HG03045 (cell line): ENCODE measurements around the gene ZFYVE28.

ENCODE experiments used
- ATAC-seq: cut with Tn5 transposase; IDR thresholded peaks from one replicate; pipeline ENCODE4 v1.9.1; 2021; ENCODE audit warnings: mild to moderate bottlenecking, moderate library complexity; ENCODE audit not compliant: unreplicated experiment

The ZFYVE28 gene

DNA sequence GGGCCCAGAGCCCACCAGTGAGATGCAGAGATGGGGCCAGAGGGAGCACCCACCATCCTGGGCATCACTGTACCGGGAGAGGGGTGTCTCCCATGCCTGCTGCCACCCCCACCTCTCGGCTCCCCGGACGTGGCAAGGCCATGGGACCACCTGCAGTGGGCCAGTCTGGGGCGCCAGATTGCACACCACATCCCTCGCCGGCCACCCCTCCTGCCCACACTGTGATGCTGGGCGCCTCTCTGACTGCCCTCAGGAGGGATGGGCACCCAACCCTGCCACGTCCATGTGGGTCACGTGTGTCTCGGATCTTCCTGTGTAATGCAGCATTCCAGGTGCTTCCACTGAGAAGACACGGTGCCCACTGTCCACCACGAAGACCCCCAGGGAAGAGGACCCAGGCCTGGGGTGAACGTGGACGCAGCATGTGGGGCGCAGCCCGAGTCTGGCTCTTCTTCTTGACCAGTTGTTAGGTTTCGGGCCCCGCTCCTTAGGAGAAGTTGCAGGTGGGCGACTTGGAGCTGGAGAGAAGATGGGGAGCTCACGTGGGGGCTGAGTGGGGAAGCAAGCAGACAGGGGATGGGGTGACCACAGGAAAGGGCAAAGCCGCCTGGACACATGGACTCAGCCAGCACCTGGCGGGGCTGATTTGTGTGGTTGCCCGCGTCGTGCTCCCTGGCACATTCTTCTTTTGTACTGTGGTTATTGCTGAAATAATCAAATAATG lies 47.7 kb downstream of the ZFYVE28 start:
- no peak for ATAC-seq

DNA sequence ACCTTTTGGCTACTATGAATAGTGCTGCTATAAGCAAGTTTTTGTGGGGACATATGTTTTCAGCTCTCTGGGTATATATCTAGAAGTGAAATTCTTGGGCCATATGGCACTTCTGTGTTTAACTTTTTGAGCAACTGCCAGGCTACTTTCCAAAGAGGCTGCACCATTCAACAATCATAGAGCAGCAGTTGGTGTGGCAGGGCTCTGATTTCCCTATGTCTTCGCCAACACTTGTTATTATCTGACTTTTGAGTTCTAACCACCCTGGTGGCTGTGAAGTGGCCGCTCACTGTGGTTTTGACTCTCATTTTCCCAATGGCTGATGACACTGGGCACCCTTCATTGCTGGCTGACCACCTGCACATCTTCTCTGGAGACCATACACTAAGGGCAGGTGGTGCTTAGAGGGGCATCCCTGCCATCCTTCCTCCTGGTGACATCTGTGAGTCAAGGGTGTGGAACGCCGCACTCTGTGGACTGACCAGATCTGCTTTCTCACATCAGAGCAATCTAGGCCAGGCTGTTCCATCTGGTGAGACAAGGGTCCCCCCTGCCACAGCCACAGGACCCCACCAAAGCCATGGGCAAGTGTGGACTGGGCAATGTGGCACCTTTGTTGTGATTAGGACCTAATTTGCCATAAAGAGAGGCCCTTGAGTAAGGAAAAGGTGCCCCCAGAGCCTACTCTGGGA lies 49.6 kb downstream of the ZFYVE28 start:
- no peak for ATAC-seq

DNA sequence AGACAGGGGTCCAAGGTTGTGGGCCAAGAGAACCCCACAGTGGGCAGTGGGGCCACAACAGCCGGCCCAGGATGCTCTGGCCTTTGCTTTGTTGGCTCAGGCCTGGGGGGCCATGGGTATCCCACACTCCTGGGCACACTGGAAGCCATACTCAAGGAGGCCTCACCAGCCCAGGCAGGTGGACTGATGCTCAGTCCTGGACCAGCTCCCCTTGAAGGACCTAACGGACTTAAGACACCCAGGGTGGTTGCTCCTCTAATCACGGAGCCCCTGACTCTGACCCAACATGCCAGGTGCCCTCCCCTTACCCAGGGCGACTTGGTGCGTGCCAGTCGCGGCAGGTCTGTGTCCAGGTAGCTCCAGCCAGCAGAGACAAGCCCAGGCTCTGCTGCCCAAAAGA lies 50.8 kb downstream of the ZFYVE28 start:
- no peak for ATAC-seq

DNA sequence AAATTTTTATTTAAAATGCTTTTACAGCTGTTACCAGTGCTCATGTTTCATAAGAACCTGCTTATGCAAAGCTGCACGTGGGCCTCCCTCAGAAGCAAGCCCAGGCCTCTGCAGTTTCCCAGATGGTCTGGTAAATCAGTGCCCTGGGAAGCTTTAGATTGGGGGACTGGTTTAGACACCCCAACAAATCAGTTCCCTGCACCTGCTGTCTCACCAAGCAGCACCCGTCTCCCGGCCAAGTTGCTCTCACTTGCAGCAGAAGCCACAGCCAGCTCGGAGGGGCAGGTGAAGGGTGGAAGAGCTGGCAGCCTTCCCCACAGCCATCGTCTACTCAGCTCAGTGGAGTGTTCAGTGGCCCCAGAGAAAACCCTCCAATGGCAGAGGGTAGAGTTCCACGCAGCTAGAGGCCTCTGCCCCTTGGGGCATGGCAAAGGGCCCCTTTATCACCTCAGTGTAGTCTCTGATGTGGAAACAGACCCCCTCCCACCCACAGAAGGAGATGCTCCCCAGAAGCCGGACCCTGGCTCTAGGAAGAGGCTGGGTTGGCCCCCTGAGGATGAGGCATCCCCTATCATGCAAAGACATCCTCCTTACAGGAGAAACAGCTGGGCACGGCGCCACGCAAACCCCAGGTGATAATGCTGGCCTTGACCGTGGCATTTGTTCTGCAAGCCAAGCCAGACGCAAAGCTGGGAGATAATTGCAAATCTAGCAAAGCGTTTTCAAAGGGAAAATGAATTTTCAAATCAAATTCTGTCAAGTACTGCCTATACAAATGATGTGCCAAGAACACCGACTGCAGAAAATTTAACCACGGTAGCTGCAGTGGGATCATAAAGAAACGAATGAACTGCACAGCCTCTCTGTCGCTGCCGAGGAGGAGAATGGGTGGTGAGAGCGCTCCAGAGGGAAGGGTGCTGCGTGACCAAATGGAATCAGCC lies 51.9 kb downstream of the ZFYVE28 start:
- ATAC-seq: no peak

DNA sequence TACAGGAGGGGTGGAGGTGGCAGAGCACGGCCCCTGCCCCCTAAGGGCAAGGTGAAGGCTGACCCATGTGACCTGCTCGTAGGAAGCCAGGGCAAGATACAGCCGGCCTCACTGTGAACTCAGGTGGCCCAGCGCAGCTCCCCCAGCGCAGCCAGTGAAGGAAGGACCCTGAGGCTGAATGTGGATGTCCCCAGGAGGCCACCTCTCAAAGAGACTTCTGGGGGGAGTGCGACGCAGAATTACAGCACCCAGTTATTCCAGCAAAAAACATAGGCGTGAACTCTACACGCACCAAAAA lies 52.6 kb downstream of the ZFYVE28 start:
- no peak for ATAC-seq

DNA sequence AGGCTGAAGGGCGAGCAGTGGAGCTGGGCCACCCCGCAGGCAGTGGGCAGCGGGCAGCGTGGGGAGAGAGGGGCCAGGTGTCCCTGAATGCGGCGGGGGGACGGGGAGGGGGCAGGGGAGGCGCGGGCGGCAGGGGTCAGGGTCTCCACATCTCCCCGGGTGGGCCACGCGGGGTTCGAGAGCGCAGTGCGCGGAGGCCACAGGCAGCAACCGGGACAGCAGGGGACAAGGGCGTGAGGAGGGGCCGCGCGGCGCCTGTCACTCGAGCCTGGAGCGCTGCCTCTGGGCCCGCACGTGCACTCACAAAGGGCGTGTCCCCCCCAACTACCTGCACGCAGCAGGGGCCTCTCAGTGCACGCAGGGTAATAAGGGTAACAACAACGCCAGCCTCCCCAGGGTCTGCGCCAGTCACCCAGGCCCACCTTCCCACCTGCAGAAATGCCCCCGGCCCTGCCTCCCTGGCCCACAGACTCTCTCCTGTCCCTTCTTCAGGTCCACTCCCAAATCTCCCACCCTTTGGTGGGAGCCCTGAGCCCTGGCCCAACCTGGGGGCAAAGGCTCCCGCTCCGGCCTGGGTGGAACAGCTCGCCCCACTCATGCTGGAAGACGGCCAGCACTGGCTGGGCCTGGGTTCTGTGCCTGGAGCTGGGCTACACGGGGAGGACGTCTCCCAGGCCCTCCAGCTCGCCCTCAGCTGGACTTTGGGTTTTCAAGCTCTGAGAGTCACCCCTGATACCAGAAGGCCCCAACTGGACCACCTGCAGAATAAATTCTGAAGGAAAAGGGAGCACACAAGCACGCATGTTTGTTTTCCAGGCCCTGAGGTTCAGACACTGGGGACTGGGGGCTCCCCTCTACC lies 53.2 kb downstream of the ZFYVE28 start:
- no peak for ATAC-seq

DNA sequence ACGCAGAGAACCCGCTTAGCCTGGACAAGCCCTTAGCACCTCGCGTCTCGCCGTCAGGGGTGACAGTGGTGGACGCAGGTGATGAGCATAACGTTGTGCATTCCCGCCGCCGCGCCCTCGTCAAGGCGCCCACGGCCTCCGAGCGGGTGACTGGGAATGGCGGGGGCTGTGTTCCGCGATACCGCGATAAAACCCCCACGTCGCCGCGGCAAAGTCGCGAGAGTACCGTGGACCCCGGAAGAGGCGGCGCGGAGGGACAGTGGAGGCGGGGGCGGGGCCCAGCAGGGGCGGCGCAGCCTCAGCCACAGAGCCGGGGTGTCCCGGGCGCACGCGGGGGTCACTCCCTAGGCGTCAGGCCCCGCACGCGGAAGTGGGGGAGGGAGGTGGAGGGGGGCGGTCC lies 53.8 kb downstream of the ZFYVE28 start:
- ATAC-seq: no peak

DNA sequence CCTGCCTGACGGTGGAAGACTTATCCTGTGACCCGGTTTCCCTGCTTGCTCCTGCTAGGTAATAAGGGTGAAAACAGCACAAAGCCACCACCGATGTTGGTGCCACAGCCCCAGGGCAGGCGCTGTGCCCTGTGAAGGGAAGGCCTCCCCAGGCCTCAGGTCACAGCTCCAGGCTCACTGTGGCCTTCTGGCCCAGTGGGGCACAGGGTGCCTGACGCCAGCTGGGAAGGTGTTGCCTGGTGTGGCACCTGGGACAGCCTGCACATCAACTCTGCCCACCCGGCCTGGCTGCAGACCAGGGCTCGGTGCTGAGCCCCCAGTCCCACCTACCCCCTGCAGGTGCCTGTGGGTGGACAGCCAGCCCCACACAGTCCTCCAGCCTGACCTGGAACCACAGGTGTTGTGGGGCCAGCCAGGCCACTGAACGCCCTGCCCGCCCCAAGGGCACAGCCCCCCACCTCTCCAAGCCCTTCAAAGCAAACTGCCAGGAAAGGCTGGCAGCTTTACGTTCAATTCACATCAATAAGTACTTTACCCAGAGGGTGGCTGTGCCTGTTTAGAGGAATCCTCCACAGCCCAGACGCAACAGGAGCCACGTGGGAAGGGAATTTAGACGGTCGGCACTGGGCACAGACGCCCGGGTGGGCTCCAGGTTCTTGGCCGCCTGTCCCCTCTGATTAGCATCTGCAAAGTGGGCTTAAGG lies 54.3 kb downstream of the ZFYVE28 start:
- no peak for ATAC-seq

DNA sequence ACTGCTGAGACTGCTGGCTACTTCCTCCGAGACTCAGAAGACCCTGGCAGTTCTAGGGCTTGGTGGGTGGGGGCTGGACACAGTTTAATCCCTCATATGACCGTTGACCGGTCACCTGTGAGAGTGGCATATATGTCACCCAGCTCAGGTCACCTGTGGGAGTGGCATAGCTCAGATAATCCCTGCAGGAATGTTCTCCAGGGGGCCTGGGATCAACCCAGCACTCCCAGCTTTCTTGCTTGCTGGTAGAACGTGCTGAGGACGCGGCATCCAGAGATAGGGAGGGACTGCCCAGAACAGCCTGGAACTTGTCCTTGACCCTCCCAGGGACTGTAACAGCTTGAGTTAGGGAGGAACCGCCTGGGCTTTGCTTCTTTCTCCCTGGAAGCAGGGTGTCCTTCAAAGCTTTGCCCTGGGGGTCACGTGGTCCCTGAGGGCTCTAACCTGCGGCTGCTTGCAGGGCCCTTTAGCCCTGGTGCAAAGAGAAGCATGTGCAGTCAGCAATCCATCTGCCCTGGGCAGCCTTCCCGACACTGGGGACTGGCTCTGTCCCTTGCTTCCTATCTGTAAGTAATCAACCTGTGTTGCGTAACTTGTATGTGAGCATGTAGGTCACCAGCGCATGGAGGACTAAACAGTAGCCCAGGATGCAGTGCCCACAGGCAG lies 55.3 kb downstream of the ZFYVE28 start:
- no peak for ATAC-seq

DNA sequence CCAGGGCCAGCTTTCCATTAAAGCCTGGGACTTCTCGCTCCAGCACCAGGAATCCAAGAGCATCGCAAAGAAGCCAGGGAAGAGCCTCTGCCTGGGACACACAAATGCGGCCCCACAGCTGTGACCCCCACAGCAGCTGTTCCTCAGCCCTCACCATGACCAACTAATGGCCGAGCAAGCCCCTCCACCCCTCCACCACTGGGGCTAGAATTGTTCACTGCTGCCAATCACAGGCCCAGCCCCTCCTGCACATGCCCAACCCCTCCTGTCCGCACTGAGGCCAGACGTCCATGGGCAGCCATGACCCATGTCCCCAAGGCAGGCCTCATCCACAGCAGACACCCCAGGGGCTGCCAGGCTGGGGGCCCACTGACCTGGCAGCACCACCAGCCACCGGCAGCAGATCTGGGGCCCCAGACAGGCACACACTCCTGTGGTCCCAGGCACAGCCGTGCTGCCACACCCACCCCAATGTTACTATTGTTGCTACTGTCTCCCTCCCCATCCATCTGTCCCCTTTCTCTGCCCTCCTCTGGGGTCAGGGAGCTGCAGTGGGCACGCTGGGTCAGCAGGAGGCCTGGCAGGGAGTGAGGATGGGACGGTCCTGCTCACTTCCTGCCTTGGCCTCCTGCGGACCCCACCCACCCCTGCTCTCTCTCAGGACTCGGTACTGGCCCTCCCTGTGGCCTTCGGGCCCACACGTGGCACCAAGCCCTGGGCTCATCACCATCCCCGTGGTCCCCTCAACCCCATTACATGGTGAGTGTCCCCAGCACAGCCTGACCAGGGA lies 56.0 kb downstream of the ZFYVE28 start:
- no peak for ATAC-seq

DNA sequence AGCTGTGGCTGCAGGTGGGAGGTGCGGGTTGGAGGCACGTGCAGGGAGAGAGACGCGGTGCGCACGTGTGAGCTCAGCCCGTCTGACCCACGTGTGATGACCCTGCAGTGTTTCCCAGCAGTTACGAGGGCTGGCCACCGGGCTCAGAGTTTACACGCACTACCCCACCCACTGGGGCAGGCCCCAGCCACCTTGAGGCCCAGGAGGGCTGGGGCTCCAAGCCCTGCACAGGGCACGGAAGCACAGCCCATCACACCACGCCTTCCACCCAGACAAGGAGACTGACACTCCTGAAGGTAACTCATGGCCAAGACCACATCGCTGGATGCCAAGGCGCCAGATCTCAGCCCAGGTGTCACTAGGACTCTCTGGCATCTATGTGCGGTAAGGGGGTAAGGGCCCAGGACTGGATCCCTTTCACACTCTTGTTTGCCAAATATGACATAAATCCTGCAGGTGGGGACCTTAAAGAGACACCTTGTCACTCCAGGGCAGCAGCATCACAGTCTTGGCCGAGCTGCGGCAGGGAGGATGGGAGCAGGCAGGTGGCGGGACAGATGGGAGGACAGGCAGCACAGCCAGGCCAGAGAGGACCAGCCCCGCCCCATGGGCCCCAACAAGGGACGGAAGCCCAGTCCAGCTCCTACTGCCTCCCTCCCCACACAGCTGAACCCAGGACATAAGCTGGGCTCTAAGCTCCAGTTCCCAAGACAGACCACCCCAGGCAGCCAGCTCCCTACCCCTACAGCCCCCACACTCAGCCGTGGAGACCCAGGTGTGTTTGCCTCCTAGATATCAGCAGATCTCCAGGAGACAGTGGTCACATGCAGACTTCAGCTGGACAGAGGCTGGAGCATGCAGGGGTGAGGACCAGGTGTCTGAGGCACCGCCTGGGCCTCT lies 56.8 kb downstream of the ZFYVE28 start:
- ATAC-seq: no peak

DNA sequence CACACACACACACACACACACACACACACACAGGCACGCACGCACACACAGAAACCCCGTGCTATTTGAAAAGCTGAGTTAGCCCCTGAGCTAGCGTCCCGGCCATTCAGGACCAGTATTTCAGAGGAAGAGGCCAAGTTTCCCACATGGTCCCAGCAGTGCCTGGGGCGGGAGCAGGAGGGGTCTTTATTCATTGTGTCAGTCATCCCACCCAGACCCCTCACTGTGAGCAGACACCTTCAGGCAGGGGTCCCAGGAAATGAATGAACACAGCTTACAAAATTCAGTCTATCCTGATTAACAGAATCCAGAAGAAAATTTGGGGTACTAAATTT lies 58.1 kb downstream of the ZFYVE28 start:
- no peak for ATAC-seq

DNA sequence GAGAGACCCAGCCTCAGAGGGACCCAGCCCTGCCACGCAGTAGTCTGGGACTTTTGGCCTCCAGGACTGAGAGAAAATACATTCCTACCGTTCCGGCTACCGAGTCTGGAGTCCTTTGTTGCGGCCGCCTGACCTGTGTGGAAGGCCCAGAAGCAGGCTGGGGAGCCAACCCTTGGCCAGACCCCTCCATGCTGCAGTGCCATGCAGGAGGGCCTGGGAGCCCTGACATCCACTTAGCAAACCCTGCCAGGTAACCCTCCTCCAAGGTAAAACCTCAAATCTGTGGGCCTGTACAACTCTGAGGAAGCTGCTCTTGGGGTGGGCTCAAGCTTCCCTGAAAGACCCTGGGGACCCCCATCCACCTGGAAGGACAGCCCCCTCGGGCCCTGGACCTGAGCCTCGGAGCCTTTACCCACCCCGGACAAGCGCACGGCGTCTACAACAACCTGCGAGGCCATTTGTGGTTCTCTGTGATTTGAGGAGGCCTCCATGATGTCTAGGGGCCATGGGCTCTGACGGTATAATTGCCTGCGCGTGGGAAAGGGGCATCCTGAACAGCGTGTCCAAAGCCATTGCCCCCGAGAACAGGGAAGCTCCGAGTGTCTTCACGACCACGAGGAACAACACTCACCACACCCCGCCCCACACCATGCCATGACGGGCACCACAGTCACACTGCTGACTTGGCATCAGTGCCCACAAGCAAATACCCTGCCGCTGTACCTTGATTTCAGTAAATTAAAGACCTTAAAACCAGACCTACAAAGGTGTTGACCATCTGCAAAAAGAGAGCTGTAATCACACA lies 58.7 kb downstream of the ZFYVE28 start:
- no peak for ATAC-seq

DNA sequence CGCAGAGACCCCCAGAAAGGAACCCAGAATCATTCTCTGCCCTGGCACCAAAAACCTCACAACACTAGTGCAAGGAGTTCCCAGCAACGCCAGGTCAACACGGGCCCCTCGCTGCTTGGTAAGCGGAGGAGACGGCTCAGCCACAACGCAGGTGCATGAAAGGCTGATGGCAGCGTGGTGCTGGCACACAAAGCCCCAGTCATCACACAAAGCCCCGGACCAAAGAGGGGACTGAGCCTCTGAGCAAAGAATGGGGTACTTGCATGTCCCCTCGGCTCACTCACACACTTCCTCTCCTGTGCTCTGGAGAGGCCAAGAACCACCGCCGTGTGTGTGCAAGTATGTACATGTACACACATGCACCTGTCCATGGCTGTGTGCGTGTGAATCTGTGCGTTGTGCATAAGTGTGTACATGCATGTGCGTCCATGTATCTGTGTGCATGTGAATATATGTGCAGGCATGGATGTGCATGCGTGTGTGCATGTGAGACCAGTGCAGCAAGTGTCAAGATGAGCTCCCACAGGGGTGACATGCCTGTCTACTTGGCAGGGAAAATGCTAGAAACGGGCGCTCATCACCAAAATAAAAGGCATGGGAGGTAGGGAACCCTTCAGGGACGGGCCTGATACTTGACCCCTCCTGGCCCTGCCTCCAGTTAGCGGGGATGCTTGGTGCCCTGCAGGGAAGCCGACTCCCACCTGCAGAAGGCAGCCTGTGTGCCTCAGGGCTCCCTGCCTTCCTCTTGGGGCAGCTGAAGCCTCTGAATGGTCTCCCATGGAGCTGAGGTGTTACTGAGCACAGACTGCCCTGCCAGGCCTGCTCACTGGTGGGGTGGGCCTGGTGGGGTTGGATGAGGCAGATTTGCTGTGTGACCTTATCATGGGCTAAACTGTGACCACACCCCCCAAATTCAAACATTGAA lies 60.4 kb downstream of the ZFYVE28 start:
- no peak for ATAC-seq

DNA sequence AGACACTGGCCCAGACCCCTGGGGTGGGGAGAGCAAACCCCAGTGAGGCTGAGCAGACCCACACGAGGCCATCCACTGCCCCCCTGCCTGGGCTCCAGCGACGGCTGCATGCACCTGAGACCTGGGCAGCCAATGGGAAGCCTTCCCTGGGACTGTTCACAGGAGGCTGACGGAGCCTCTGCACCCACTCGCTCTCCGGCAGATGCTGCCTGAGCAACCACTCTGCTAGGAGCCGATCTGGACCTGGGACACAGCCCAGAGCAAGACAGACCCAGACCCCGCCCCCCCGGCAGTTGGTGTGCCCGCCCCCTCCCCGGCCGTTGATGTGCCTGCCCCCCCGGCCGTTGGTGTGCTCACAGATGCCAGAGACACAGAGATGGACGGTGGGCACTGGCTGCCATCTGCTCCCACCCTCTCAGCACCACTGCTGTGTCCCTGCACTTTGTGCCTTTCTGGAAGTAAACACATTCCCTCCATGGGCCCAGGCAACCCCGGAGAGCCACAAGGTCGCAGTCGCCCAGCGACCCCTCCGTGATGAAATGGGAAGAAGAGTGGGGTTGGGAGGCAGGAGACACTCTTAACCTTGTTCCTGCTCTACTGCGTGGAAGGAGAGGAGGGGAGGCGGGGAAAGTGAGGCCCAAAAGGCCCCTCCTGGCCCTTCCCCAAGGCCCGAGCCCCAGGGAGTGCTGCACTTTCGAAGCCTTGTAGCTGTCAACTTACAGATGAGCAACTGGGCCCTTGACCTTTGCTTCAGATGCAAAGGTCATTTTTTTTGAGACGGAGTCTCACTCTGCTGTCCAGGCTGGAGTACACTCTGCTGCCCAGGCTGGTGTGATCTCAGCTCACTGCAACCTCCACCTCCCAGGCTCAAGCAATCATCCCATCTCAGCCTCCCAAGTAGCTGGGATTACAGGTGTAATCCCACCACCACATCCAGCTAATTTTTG lies 62.0 kb downstream of the ZFYVE28 start:
- no peak for ATAC-seq
